Measurements from ENCODE around the gene ELMO2.
"Not testable (repeated sequence)": the region's sequence is repeated elsewhere in the genome, so short reads cannot be mapped to it uniquely, and the experiment has no call there.

The ELMO2 gene

DNA sequence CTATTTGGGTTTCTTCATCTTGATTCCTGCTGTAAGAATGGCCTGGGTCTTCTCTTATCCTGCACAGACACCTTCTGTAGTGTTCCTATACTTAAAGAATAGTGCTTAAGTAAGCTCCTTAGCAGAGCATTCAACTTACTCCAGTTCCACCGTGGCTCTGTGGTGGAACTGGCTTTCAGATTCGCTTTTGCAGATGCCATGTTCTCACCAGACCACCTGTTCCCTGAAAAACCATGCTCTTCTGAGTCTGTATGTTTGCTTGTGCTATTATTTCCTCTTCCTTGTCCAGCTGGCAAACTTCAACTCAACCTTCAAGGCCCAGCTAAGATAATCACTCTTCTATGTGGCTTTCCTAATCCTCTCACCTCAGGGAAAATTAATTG is 4.9 kb downstream of the ELMO2 start:
- DNase-seq: no peak

DNA sequence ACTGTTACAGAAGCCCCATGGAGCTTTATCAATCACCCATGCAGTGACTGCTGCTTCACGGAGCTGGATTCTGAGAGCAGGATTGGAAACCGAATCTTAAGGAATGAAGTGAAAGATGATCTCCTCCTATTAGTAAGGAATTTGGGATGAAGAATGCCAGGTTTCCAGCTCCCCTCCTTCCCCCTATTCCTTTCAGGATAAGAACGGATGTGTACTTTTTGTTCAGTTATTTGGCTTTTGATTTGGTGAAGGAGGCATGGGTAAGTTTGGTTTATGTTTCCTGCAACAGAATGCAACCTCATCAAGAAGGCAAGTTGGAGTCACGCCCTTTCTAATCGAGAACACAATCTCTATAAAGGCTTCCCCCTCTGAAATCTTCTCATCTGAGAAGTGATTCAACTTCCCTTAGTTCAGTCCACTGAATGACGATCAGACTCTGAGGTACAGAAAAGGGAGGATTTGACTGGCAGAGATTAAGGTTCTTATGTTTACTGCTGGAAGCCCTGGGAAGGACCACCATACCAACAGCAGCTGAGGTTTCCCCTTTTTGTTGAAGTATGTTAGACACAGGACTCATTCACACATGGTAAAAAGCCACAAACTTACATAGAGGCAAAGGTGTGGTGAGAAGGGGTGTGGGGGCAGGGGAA is 5.5 kb downstream of the ELMO2 start:
- no peak for DNase-seq

DNA sequence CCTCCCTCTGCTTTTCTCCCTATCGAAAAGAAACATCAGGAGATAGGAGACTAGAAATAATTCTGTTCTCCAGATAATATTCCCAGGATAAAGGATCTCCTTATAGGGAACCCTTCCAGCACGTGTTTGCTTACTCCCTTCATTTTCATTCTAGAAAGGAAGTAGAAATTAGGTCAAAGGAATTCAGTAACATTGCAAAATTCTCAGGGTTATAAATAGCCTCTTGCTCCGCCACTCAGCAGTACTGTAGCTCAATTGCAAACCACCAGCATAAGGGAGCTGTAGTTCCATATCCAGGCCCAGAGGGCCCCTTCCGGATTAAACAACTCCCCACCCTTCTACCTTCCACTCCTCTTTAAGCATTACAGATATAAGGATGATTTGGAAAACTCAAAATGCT is 6.2 kb downstream of the ELMO2 start:
- no peak for DNase-seq

DNA sequence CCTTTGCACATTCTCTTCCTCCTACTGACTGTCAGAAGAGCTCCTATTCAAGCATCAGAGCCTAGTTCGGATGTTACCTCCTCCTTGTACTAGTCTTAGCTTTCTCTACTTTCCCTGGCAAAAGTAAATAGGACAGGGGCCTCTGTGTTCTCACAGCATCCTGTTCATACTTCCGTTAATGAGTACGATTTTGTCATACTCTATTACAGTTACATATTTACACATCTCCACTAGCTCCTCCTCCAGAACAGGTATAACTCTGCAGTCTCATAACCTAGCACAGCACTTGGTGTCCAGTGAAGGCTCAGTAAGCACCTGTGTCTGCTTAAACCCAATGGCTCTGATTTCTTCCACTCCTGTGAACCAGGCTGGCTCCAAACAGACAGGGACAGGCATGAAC is 7.0 kb downstream of the ELMO2 start:
- no peak for DNase-seq

DNA sequence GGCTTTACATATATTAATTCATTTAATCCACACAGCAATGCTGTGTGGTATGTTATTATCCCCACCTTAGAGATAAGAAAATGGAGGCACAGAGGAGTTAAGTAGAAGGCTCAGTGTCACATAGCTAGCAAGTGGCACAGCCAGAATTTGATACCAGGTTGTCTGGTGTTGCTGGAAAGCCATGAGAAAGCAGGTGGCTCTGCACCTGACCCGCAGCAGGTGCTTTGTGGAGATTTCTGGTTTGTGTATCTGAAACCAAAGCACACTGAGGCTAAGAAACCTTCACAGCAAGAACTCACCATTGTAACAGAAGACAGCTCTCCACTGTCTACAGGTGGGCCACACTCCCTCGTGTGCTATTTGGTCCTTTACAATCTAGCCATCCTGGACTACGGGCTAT is 7.5 kb downstream of the ELMO2 start:
- DNase-seq: no peak

DNA sequence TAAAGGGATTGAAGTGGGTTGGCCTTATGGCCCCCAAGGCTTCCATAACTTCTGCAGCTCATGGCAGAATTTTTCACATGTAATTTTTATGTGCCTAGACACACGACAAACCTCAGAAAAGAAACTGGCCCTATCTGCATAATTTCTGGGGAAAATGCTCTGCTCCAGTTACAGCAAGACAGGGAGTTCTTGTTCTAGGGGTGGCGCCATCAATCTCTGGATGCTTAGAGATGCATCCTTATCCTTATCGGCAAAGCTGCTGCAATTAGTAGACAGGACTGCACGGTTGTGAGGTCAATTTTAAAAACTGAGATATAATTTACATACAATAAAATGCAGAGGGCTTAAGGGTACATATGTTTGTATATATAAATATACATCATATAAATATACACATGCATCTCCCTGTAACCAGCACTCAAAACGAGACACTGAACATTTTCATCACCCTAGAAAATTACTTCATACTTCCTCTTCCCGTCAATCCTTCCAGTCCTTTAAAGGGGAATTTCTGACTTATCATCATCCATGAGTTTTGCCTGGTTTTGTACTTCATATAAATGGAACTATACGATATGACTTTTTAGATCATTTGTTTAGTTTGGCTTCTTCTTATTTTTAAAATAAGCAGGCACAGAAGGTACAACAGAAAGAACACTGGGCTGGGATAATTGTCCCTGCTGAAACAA is 10.2 kb downstream of the ELMO2 start:
- DNase-seq: no peak

DNA sequence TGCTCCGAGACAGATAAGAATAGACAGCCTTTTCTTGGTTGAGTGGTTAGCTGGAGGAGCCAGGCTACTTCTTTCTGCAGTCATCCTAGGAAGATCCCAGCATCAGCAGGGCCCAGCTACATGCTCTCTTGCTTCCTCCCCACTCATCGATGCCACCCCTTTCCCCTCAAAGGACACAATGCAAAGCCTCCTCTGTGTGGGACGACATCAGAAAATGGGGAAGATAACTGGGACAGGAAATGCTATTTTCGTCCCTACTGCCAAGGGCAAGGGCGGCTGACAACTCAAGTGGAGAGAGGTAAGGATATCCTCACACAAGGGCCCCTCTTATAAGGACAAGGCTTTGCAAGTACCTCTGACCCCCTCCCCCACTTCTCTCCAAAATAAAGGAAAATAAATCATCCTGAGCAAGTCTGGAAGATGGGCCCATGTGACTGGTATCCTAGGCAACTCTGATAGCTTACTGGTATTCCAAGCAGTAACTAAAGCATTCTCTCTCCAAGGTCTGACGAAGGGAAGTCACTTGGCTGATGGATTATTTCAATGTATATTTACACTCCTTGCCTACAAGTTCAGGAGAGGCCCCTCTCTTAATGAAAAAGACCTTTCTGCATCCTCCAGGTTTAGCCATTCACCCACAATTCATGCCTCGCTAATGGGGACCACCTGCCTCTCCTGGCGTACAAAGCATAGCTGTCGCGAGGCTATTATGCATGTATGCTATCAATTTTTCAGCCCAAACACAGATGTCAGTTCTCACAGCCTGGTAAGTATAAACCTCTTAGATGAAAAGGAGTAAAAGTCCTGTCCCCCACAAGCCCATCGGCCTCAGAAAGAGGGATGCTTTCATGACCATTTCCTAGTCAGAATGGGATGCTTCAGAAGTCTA is 11.3 kb downstream of the ELMO2 start:
- DNase-seq: no peak

DNA sequence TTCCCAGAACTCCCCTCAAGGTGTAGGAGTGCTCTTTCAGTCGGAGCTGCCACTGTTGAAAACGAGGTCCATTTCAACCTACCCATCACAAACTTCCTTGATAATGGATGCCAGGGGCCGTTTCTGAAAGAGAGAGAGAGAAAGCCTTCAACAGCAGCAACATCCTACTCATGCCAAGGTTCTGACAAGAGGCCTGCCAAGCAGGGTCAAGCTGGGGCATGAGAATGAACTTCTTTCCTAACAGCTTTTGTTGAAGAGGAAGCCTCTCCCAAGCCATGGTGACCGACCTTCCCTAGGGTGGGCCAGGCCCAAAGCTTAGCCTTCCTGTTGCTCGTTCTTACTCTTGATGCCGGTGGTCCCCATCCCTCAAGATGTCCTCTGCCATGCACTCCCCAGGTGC is 12.4 kb downstream of the ELMO2 start:
- no peak for DNase-seq

DNA sequence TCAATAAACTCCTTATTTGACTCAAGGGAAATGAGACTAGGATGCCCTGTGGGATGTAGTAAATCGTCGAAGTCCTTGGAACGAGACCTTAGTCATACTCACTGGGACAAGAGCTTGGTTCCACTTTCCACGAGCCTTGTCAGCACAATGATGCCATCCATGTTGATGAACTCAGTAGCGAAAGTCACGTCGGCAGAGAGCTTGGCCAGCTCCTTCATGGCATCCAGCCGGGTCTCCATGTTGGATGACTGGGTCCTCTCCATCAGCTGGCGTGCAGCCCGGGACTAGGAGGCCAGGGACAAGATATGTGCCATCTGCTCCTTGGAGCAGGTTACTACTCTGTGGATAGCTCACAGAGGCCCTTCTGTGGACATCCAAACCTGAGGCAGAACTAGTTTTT is 17.5 kb downstream of the ELMO2 start:
- DNase-seq: no peak

DNA sequence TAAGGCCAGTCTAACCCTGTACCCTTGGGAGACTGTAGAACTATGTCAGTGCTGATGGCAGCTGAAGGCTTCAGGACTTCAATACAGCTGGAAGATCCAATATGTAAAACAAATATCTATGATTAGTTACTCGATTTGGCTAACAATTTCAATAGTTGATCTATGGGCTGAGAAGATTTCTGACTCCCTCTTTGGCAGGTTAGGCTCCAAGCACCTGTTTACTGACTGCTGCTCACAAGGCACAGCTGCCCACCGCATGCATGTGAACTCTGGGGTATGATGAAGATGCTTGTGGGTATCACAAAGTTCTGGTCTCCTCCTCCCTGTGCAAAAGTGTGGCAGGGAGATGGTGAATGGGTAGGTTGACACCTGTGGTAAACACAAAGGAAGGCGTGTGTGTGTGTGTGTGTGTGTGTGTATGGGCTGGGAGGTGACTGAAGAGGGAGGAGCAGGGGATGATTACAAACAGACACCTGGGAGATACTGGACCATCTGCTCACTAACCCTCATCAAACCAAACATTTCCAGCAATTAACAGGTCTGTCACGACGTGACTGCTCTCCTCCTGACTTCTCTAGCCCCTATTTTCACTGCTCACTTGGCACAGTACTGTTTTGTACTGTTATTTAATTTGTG is 18.1 kb downstream of the ELMO2 start:
- no peak for DNase-seq

DNA sequence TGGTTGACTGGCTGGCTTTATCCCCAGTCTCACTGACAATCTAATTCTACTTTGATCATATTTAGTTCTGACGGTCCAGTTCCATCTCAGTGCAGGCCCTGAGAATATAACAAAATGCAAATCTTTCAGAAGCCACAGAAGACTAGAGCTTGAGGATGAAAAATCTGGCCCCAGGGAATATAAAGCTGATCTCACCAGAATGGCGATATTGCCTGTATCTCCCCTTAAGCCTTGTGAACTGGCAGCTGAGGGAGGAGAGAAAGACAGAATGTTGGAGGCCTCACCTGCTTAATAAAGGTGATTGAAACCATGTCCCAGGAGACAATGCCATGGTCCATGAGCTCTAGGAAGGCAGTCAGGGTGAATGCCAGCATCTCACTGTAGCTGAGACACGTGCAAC is 19.4 kb downstream of the ELMO2 start:
- not testable (repeated sequence) for DNase-seq

DNA sequence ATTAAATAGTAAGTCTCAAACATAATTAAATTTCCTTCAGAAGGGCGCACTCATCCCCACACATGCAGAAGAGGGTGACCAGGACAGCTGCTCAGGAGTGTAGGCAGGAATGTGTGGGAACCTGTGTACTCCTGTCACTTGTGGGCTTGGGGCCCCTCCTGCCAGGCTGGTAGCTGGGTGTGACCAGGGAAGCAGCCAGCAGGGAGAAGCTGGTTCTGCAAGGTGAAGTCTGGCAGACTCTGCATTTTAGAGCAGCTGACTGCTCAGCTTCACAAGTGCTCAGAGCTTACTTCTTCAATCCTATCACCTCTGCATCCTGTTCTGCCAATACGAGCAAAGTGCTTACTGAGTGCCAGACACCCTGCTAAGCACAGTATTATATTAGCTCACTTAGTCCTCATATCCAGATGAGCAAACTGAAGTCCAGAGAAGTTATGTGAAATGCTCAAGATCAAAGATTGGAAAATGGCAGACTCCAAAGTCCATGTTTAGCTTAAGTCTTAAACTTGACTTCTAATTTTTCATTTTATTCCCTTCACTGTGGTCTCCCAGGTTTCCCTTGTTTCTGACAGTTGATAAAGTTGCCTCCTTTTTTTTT is 27.9 kb downstream of the ELMO2 start:
- DNase-seq: no peak

DNA sequence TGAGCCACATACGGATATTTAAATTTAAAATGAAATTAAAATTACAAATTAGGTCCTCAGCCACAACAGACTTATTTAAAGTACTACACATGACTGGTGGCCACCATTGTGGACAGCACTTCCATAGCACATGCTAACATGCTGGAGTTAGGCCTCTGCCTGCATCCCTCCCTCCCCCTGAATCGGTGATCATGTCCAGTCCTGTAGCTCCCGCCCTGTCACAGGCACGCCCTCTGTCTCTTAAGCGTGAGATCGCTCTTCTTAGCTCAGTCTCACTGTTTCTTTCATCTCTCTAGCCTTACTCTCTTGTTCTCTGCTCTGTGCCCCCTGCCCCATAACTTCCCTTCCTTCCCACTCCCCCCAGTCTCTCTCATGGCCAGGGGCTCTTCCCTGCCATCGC is 28.9 kb downstream of the ELMO2 start:
- no peak for DNase-seq

DNA sequence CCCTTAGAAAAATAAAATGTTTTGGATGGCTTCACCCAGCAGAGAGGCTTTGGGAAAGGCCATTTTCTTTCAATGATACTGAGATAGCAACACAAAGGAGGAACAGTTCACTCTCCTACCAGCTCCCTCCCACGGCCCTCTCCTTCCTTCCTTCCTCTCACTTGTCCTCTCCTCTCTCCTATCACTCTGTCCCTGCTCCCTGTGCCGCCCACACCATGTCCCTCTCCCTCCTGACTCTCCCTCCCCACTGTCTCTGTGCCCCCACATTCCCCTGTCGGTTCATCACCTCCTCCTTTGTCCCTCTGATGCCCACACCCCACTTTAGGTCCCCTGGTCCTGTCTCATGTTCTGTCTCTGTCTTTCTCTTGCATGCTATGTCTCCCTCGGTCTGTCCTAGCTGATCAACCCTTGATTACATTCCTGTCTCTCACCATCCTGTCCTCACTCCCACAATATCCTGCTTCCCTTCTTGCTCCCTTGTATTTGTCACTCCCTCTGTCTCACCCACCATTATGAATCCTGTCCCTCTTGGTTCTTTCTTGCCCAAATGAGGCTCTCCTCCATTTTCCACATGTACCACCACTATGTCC is 30.1 kb downstream of the ELMO2 start:
- DNase-seq: no peak

DNA sequence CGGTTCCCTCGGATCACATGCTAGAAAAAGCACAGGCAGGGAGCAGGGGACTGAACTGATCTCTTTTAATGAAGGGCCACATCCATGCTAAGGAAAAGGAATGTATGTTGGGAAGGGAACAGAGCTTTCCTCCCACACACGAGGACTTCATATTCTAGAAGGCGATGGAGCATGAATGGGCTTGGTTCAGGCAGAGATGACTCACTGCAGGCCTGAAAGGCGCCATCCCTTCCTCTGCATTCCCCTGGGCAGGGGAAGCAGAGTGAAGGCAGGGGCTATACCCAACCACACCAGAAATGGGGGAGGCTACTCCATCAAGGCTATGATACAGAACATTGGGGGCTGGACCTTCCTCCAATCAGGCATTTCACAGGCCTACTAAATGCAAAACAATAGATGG is 30.6 kb downstream of the ELMO2 start:
- DNase-seq: no peak

DNA sequence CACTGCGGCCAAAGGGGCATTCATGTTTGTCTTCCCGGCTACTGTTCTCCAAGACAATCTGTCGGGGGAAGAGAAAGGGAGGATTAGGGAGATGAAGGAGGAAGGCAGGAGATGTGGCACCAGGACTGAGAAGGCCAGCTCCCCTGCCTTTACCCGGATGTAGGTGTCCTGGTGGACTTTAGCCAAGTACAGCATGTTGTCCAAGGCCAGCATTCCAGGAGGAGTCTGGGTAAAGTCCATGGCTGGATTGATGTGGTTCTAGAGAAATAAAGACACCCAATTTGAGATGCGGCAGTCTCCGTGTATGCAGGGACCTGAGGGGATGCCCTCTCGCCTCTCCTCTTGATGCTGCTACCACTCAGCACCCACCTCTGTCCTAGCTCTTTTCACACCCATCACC is 32.0 kb downstream of the ELMO2 start:
- DNase-seq: no peak

DNA sequence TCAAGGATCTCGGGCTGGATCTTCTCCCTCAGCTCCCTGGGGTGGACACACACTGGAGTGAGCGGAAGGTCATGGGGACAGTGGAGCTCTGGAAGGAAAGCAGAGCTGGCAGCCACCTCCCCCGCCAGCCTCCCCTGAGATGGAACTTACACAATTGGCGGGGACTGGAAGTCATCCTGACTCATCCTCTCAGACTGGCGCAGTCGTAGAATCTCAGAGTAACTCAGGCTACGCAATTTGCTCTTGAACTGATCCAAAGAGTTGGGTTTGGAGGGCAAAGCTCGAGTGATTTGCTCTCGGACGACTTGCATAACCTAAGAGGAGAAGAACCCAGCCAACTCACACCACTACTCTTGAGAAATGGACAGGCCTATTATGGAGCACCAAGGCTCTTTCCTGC is 34.8 kb downstream of the ELMO2 start:
- DNase-seq: no peak

DNA sequence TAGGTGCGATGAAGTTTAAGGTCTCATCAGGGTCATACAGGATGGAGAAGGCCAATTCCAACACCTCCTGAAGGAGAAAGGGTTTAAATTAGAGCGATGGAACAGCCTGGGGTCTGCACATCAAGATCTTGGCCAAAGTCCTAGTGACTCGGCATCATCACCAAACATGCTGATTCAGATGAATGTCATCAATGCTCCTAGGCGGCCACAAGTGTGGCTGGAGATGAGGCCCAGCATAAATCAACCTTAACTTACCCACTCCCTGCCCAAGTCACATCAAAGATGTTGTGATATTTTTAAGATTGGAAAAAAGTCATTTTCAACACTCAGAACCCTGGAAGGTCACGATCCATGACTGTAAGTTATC is 37.5 kb downstream of the ELMO2 start:
- DNase-seq: no peak

DNA sequence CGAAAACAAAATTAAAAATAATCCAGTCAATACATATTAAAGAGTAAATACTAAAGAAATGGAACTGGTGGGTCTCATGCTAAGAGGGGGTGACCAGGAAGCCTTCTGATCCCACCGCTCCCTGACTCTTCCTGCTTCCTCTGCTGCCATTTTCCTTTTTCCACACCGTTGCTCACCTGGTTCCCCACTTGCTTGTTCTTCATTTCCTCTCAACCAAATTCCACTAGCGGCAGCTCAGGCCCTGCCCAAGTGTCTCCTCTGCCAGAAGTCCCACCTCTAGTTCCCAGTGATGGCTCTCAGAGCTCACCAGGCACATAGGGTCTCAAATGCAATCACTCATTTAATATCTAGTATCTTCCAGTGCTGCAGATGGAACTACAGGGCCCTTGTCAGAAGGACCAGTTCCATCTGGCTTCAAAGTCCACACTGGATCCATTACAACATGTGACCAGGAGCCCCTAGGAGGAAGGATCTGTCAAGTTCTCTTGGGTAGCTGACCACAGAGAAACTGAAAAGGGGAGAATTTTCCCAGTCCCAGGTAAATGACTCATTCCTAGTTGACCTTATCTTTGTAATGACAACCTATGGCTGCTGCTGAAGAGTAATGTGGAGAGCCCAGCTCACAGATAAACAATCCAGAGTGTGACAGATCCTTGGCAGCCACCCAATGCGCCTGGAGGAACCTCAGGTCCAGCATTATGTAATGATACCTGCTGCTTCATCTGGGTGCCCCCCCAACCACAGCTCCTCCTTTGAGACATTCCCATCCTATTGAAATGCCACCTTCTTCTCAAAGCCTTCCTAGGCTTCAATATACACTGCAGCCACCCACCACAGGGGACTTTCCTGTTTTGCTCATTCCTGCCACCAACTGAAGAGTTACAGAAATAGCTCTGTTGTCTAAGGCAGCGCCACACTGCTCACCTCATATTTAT is 38.2 kb downstream of the ELMO2 start:
- DNase-seq: no peak

DNA sequence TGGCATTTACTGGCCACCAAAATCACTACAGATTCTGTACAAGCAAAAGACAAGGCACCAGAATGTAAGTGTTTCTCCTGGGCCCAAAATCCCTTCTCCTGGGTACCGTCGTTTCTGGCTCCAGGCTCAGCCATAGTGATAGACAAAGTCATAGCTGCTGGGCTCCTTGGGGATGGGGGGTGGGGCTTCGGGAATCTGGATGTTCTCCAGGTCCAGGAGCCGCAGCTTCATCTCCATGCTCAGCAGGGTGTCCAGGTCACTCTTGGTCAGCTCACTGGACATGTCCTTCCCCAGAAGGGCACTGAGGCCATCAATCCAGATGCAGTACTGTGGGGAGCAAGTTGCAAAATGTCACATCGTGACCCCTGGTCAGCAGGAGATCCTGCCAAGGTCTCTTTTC is 39.2 kb downstream of the ELMO2 start:
- DNase-seq: no peak

DNA sequence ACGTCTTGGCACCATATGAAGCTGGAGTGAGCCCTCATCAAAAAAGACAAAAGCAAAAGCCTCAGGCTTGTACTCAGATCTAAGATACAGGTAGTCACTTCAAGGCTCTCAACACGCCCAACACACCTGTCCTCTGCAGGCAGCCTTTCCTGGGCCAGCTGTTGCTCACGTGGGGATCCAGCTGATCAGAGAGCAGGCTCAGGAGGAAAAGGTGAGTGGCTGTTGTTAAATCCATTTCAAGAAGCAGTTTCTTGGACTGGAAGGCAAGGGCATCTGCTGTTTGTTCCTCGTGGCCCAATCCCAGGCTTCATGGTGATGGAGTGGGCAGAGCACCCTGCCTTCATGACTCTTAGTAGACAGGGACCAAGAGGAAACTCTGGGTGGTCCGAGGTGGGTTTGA is 39.6 kb downstream of the ELMO2 start:
- no peak for DNase-seq
